Pulmonary artery endothelial cell (primary cell): Measurements from ENCODE around the gene FHL2. TPM values are rescaled to one million over a fixed set of nuclear protein-coding genes. Genes with fewer than 3 reads are reported as not detected.
"Not testable (repeated sequence)": the region's sequence is repeated elsewhere in the genome, so short reads cannot be mapped to it uniquely, and the experiment has no call there.

Source experiments
- DNase-seq: peaks from one replicate; pipeline ENCODE4 v3.0.0-alpha.2; 2011; ENCODE audit warnings: low read depth, low spot score
- total RNA-seq: library from RNA; depleted of rRNA; stranded (reverse); fragments of >200 nt; gene quantifications from 2 replicates; pipeline ENCODE4 v1.2.3, GENCODE V29; 2014

FHL2 gene
- total RNA-seq, 1 donor from 2014 or later, result 169 TPM

DNA sequence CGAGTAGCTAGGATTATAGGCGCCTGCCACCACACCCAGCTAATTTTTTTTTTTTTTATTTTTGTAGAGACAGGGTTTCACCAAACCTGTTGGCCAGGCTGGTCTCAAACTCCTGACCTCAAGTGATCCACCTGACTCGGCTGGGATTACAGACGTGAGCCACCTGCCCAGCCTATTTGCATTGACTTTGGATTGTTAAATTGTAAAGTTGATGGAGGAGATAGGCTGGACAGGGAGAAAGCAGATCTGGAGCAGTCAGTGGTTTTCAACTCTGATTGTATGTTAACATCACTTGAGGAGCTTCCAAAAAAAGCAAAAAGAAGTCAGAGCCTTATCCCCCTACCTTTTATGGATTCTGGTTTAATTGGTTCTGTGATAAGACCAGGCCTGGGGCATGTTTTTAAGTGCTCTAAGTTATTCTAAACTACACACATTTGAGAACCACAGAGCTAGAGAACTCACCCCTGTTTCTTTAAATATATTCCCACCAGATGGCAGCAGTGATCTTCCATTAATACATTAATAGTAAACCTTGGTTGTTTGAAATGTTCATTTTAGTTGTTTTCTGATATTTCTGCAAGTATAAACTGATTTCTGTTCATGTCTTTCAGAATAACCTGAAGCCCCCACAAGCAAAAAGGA lies 54.0 kb downstream of the FHL2 start:
- DNase-seq, result no peak

DNA sequence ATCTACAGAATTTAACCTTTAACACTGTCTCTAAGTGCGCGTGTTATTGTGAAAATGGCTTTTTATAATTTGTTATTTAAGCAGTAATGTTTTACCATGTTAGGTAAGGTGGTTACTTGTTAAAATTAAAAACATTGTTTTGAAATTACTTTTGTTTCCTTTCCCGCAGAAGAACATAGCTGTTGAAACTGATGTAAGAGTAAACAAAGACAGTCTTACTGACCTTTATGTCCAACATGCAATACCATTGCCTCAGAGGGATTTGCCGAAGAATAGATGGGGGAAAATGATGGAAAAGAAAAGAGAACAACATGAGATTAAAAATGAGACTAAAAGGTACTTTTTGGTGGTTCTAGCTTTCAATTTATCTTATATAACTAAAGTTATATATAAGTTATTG lies 59.4 kb downstream of the FHL2 start:
- no peak for DNase-seq

DNA sequence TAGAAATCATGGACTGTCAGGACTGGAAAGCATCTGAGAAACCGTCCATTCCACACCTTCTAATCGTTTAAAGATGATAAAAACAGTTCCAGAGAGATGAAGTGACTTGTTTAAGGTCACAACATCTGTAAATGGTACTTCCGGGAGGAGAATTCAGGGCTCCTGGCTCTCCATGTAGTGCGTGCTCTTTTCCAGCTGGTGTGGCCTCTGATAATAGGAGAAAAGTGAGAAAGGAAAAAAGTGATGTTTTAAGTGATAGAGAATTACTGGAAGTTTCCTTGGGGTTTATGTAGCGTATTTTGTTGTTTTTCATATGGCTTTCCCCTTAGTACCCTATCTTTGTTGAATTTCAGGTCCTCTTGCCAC lies 60.8 kb downstream of the FHL2 start:
- no peak for DNase-seq

DNA sequence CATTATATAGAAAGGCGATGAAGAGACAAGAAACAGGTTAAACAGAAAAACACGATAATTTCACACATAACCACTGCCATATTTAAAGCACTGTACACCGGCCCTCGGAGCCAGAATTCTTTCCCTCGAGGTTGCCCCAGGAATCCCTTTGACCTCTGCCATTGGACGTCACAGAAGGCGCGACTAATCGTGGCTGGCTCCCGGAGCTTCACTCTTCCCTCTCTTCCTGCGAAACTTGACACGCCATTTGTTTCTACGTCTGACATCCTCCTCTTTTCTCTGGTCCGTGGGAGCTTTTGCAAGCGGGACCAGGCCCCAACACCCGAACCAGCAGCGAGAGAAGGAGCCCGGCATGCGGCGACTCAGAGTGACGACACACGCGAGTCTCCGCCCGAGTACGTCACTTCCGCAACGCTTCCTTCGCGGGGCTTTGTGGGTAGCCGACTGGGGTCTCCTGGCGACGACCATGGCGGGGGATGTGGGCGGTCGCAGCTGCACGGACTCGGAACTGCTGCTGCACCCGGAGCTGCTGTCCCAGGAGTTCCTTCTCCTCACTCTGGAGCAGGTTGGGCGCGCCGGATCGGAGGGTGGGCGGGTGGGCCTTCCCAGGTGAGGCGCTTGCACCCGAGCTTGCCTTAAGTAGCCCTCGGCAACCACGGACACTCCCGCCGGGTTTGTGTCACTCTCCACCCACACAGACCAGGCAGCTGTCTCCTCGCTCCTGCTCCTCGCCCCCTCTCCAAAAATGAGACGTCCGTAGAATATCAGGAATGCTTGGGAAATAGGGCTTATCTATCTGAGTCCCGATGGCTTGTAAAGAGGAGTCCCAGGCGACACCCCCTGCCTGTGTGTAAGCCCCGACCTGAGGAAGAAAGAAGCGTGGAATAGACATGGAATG lies 61.5 kb downstream of the FHL2 start, which contains the start of gene C2orf49:
C2orf49 (plus strand) TSS at position 419 of the 898 bp plus-strand sequence; CDS start at position 467, 48 bp downstream.
- peak; percentile 47 for DNase-seq

DNA sequence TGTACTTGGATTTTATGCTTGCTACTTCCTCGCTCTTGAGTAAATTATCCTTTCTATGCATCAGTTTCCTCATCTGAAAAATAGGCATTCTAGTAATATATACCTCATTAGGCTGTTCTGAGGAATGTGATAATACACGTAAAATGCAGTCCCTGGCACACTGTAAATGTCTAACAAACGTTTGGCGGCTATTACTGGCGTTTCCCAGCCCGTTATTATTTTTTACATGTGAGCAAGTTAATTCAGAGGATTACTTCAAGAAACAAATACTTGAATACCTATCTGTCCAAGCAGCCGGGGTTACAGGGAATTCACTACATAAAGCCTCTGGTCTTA lies 62.1 kb downstream of the FHL2 start:
- no peak for DNase-seq

DNA sequence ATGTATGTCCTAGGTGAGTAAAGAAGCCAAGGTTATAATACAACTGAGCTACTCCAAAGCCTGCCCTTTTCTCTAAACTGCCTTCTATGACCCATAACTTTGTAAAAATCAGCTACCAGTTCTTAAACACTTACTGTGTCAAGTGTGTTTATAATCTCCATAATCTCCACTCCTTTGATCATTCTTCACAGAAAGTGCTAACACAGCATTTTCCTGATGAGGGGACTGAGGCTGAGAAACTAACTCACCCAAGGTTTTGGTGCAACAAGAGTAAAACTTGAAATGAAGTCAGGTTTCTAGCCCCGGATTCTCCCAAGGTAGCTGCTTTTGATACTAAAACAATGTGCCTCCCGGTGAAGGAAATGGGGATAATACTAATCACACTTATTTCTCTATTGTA lies 63.4 kb downstream of the FHL2 start:
- no peak for DNase-seq

DNA sequence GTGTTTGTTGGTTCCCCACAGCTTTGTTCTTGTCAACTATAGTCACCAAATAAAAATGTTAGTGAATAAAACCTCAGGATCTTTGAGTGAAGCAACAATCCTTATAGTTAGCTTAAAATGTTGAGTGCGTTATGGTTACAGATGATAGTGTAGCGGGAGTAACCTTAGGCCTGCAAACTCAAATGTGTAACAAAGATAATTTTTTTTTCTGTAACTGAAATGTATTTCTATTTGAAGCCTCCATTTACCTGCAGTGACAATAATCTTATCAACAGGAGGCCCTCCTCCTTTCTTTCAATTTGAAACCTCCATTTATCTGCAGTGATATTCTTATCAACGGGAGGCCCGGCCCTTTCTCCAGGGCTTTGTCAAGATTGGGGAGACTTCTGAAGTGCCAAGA lies 64.6 kb downstream of the FHL2 start:
- DNase-seq, result no peak

DNA sequence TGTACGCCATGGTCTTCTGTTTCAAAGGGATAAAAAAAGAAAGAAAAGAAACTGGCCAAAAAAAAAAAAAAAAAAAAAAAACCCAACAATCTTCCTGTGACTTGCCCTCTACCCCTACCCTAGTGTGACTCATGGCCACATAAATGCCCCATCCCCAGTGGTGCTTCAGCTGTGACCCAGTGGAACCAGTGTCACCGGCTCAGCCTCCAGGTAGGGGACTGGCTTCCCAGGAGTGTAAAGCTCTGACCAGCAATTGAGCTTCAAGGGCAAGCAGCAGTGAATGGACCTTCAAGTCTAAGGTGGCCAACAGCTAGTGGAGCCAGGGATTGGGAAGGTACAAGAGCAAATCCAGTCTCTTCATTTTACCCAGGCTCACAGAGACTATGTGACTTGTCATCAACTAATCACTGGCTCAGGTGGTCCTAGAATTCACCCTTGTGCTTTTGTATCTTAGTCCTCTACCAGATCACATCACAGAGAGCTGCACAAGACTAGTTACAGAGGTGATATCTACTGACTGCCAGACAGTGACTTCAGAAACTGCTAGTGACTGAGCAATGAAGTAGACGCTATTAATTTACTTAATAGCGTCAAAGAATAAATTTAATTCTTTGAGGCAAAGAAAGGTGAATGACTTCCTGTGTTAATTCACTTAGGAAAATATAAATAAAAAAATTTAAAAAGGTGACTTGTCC lies 68.0 kb downstream of the FHL2 start:
- DNase-seq, result no peak

DNA sequence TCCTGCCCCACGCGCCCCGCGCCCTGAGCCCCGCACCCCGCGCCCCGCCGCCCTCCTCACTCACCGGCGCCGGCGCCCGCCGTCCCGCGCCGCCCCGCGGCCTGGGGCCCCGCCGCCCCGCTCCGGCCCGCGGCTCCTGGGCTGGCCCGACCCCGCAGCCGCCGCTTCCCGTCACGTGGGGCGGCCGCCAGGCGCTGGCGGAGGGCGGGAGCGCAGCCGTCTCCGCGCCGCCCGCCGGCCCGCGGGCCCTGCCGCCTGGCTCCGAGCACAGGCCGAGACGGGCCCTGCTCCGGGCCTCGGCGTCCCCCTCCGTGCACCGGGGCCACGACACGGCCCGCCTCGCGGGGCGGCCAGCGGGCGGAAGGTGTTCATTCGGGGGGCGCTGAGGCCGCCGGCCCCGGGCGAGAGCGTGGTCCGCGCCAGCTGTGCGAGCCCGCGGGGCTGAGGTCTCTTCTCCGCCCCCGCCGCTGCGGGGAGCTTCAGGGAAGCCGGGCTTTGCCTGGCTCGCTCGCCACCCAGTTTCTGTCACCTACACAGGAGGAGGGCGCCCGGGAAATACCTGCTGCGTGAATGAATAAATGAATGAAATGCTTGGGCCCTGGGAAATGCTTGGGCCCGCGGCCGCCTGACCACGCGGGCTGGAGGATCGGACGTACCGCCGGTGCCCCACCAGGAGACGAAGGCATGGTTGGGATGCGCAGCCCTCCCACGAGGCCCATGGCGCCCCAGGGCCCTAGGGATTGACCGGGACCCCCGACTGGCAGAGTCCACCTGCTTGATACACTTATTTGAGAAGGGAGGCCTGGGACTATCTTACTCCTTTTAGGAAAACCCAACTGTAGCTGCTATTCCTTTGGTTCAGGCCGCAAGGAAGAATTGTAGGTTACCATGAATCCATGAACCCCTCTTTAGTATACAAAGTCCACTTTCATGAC lies 69.0 kb downstream of the FHL2 start, which contains the start of gene TGFBRAP1:
TGFBRAP1 (minus strand) TSS at position 175 of the 935 bp plus-strand sequence. CDS start 21,434 bp downstream, outside the sequence.
- DNase-seq, result no peak

DNA sequence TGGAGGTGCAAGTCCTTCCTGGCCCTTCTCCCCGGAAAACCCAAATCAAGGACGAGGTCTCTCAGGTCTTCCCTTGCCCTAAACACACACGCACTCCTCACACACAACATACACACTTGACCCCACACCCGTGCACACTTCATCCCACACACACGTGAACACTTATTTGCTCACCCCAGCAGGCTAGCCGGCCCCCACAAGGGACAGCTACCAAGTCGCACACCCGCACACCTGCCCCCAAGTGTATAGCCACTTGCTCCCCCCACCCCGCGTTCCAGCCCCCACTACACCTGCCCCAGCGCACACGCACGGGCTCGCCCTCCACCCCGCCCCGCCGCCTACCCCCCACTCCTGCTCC lies 69.7 kb downstream of the FHL2 start:
- DNase-seq, result no peak

DNA sequence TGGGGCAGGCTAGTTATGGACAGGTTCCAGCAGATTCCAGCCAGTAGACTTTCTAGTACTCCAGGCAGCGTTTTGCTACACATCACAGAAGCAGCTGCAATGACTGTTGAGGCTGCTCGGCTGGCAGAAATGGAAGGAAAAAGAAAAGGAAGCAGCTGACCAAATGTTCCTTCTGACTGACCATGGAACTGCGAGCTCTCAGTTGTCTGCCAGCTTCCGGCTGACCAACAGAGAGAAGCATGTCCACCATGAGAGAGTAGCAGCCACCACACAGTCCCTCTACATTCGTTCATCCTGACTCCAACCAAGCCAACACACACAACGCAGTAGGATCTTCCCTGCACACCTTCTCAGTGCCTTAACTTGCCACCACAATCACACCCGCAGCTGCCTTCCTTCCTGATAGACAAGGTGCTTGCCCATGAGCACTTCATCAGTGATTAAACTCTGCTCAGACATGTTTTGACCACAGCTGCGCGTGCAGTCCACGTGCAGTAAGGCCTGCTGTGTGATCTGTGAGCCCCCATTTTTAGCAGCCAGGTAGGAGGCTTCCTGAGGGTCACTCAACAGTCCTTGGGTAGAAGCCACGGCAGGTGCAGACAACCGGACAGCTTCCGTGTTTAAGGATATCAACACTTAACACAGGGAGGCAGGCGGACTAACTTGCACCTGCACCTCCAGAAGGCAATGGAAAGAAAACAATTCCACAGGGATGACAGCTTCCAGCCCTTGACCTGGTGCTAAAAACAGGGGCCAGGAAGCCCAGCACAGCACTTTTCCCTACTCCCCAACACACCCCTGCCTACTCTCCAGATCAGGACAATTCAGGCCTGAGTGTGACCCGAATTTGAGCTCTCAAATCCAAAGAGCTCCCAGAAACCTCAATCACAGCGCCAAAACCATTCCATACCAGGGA lies 70.3 kb downstream of the FHL2 start:
- peak; percentile 85 for DNase-seq

DNA sequence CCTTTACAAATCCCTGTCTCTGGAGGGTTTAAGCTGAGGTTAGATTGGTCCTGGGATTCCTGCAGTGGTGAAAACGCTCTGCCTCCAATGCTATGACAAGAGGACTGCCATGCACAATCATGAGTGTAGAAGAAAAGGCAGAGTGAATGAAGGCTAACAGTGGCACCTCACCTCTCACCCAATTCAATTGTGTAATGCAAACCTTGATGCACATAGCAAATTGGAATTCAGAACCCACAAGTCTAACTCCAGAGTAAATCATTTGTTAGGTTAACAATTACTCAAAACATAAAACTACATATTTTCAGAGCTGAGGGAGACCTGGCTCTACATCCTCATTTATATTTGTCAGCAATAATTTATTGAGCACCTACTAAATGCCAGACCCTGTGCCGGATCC lies 71.2 kb downstream of the FHL2 start:
- DNase-seq, result no peak

DNA sequence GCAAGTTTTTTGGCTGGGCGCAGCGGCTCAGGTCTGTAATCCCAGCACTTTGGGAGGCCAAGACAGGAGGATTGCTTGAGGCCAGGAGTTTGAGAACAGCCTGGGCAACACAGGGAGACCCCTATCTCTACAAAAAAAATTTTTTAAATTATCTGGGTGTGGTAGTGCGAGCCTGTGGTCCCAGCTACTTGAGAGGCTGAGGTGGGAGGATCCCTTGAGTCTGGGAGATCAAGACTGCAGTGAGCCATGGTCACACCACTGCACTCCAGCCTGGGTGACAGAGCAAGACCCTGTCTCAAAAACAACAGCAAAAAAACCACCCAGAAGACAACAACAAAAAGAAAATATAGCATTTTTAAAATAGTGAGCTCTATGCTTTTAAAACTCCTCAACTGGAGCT lies 71.6 kb downstream of the FHL2 start:
- not testable (repeated sequence) for DNase-seq

DNA sequence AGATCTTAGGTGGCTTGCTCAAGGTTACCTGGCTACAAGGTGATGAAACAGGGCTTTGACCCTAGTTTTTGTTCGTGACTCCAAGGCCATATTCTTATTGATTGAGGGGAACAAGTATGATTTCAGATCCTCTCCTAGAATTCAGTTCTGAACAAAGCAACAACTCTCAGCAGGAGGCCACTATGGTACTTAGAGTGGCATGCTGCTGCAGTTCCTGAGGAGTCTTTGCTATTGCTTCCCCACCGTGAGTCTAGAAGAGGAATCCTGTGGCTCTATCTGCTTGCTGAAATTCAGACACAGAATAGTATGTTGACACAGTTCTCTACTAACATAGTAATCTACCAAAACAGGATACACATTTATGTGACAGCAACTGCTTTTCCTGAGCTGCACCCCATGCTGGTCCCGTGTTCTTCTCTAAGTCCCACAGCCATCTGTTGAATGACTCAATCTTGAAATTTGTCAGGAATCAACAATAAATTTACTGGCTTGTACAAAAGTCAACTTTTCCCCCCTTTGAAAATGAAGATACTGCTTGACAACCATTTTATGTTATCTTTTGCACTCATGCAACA lies 73.4 kb downstream of the FHL2 start:
- DNase-seq, result peak; percentile 93

DNA sequence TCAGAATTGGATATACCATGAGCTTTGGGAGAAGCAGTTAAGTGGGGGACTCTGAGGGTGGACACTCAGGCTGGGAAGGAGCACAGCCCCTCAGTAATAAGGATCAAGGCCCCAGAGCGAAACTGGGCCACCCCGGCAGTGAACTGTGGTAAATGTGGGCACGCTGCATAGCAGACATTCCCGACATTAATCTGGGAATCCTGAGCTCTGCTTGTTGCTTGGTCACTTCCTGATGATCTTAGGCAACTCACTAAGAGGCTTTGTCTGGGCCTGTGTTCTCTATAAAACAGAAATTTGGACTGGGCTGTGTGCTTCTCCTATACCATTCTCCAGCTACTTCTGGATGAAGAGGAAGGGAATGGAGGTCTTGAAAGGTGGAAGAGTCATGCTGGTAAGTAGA lies 74.1 kb downstream of the FHL2 start:
- no peak for DNase-seq

DNA sequence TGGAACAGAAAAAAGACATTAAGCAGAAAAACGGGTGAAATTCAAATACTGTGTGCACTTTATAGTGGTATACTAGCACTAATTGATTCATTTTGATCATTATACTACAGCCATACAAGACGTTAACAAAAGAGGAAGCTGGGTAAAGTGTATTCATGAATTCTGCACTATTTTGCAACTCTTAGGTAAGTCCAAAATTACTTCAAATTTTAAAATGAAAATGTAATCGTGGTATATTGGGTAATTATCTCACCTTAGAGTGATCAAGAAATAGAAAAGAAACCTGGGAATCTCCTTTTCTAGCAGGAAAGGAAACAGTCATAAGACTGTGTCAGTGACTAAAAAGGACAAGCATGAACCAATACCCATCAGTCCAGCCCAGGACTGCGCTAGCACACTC lies 74.8 kb downstream of the FHL2 start:
- DNase-seq, result no peak

DNA sequence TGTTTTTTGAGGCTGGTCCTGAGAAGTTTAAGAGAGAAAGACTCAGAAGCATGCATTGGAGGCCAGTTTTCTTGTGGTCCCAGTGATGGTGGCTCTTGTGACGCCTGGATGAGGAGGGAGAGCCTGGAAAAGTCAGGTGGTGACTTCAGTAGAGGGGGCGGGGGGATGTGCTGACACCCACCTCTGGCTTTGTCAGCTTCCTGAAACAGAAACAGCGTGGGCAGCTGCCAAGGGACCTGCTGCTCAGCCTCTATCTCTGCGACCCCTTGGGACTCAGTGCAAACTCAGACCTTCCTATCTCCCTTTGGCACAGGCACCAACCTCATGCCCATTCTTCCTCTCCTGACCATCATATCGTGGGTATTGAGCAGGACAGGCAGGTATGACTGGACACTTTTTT lies 75.7 kb downstream of the FHL2 start:
- DNase-seq, result no peak

DNA sequence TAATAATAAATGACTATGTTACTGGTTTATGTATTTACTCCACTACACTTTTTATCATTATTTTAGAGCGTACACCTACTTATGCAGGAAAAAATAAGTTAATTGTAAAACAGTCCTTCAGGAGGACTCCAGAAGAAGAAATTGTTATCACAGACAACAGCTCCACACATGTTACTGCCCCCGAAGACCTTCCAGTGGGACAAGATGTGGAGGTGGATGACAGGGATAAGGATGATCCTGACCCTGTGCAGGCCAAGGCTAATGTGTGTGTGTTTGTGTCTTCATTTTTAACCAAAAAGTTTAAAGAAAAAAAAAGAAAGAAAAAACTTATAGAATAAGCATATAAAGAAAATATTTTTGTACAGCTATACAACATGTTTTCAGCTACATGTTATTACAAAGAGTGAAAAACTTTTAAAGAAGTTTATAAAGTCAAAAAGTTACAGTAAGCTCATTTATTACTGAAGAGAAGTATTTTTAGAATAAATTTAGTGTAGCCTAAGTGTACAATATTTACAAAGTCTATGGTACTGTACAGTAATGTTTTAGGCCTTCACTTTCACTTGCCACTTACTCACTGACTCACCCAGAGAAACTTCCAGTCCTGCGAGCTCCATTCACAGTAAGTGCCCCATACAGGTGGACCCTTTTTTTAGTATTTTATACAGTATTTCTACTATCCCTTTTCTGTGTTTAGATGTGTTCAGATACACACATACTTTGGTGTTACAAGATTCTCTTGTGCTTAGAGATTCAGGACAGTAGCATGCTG lies 76.8 kb downstream of the FHL2 start:
- no peak for DNase-seq

DNA sequence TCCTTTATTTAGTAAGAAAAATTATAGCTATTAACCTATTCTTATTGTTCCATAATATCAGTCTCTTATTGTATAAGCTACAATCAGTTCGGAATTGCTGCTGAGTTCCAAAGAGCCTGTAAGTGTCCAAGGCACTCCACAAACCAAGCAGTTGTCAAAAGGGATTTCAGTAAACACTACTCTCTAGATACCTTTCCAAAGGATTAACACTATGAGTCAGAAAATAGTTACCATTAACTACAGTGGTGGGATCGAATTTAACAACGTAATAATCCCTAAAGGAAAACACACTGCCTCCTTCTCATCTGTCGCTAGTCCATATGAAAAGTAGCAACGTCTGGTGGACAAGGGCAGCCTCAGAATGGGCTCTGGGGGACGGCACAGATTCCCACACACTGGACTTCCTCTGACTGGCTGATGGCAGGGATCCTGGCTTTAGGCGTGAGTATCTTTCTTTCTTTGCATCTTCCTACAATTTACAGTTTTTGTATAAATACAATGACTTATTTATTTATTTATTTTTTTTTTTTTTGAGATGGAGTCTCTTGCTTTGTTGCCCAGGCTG lies 78.1 kb downstream of the FHL2 start:
- DNase-seq, result no peak
